ENCODE measurements around the gene TCOF1. TPM values are rescaled to one million over a fixed set of nuclear protein-coding genes. Genes with fewer than 3 reads are reported as not detected.

The TCOF1 gene
- polyA plus RNA-seq, 6 donors from 2014 or later = 5.1 to 31.2 (median 9.3) TPM

GRCh38 chr5:150443242-150444075, 86.0 kb downstream of the TCOF1 start:
- Mint-ChIP-seq H3K9me3 (no peaks in the 10 kb centered on the region), H3K4me1 (peaks cover 20 to 45% (median 31%) of the 10 kb centered on the region in 3 donors), H3K36me3 (peaks cover 19 to 34% of the 10 kb centered on the region in 2 donors), H3K4me3 (peak overlapping the region in 1 of 8 donors; percentile 6), H3K27ac (peak overlapping the region in 2 of 6 donors; percentile 1 to 70), H3K27me3 (no peaks in the 10 kb centered on the region)
- no peak for DNase-seq
- no peak for ATAC-seq (ENCODE audit: low read depth in 2 of 2)

GRCh38 chr5:150444770-150445169, 87.3 kb downstream of the TCOF1 start:
- Mint-ChIP-seq H3K9me3 (no peaks in the 10 kb centered on the region), H3K27me3 (no peaks in the 10 kb centered on the region), H3K27ac (no peak overlapping the region), H3K4me3 (no peak overlapping the region), H3K4me1 (peaks cover 26 to 47% (median 29%) of the 10 kb centered on the region in 3 donors), H3K36me3 (peaks cover 19 to 34% of the 10 kb centered on the region in 2 donors)
- DNase-seq (no peak), ATAC-seq (ENCODE audit: low read depth in 2 of 2) (no peak)

GRCh38 chr5:150446088-150446487, 88.6 kb downstream of the TCOF1 start:
- no peaks in the 10 kb centered on the region for H3K27me3 Mint-ChIP-seq
- H3K36me3 Mint-ChIP-seq = peaks cover 19 to 34% of the 10 kb centered on the region in 2 donors

GRCh38 chr5:150446583-150446982, 89.1 kb downstream of the TCOF1 start:
- no peaks in the 10 kb centered on the region for H3K27me3 Mint-ChIP-seq
- peak overlapping the region in 3 of 8 donors; percentile 29 to 96 (median 47) for H3K4me3 Mint-ChIP-seq
- H3K4me1 Mint-ChIP-seq = peaks cover 23 to 36% (median 31%) of the 10 kb centered on the region in 3 donors
- H3K9me3 Mint-ChIP-seq = peaks cover 0 to 3% (median 0%) of the 10 kb centered on the region in 7 donors
- ATAC-seq (ENCODE audit: low read depth in 2 of 2) = no peak
- peaks cover 19 to 34% of the 10 kb centered on the region in 2 donors for H3K36me3 Mint-ChIP-seq
- DNase-seq = no peak
- H3K27ac Mint-ChIP-seq = peak overlapping the region in 2 of 6 donors; percentile 10 to 54

More at GRCh38 chr5:150446088-150446487, 88.6 kb downstream of the TCOF1 start:
- Mint-ChIP-seq H3K9me3 (peaks cover 0 to 3% (median 0%) of the 10 kb centered on the region in 7 donors), H3K4me3 (peak overlapping the region in 1 of 8 donors; percentile 47), H3K4me1 (peaks cover 24 to 40% (median 31%) of the 10 kb centered on the region in 3 donors), H3K27ac (peak overlapping the region in 1 of 6 donors; percentile 10)
- ATAC-seq (ENCODE audit: low read depth in 2 of 2) (no peak), DNase-seq (no peak)

- Mint-ChIP-seq H3K4me3 (peak overlapping the region in 5 of 8 donors; percentile 29 to 99 (median 96)), H3K27ac (peak overlapping the region in 3 of 6 donors; percentile 44 to 85 (median 59)), H3K4me1 (peaks cover 23 to 36% (median 31%) of the 10 kb centered on the region in 3 donors), H3K36me3 (peaks cover 19 to 34% of the 10 kb centered on the region in 2 donors), H3K9me3 (peaks cover 0 to 3% (median 0%) of the 10 kb centered on the region in 7 donors), H3K27me3 (no peaks in the 10 kb centered on the region)
- ATAC-seq (ENCODE audit: low read depth in 2 of 2) (no peak), DNase-seq (no peak)
Measured at GRCh38 chr5:150447188-150447587, 89.7 kb downstream of the TCOF1 start.

- ATAC-seq (ENCODE audit: low read depth in 2 of 2) (no peak), DNase-seq (no peak)
- H3K27ac Mint-ChIP-seq = peak overlapping the region; percentile 97 to 100 (median 100)
- peak overlapping the region; percentile 89 to 100 (median 98) for H3K4me3 Mint-ChIP-seq
- peaks cover 23 to 36% (median 34%) of the 10 kb centered on the region in 3 donors for H3K4me1 Mint-ChIP-seq
- peaks cover 17 to 31% of the 10 kb centered on the region in 2 donors for H3K36me3 Mint-ChIP-seq
- H3K27me3 Mint-ChIP-seq = no peaks in the 10 kb centered on the region
- H3K9me3 Mint-ChIP-seq = peaks cover 0 to 3% (median 0%) of the 10 kb centered on the region in 7 donors
Measured at GRCh38 chr5:150448334-150448733, 90.8 kb downstream of the TCOF1 start.

GRCh38 chr5:150448952-150449516, 91.5 kb downstream of the TCOF1 start:
- peak; percentile 24 to 25 for ATAC-seq (ENCODE audit: low read depth in 2 of 2)
- DNase-seq = no peak
- Mint-ChIP-seq H3K27me3 (no peaks in the 10 kb centered on the region), H3K4me1 (peaks cover 23 to 36% (median 31%) of the 10 kb centered on the region in 3 donors), H3K9me3 (peaks cover 0 to 3% (median 0%) of the 10 kb centered on the region in 7 donors), H3K36me3 (peaks cover 14 to 24% of the 10 kb centered on the region in 2 donors), H3K27ac (peak overlapping the region; percentile 97 to 100 (median 100)), H3K4me3 (peak overlapping the region; percentile 89 to 100 (median 98))

Other genes with a start within 250 kb of the TCOF1 start
- gene PDGFRB, start 201.9 kb upstream of the TCOF1 start, polyA plus RNA-seq (ENCODE audit: low read depth in 6 of 6) = 1 to 10 TPM in 3 of 6 donors, under 1 TPM in 2, not detected in 1; 0.09 to 1.8 (median 1.1) TPM
- not detected for gene CDX1, start 190.9 kb upstream of the TCOF1 start, polyA plus RNA-seq (ENCODE audit: low read depth in 6 of 6)
- gene SLC6A7, start 167.6 kb upstream of the TCOF1 start, polyA plus RNA-seq (ENCODE audit: low read depth in 6 of 6) = not detected
- gene CAMK2A, start 67.9 kb upstream of the TCOF1 start, polyA plus RNA-seq (ENCODE audit: low read depth in 6 of 6) = not detected
- not detected for gene ARSI, start 54.8 kb upstream of the TCOF1 start, polyA plus RNA-seq (ENCODE audit: low read depth in 6 of 6)
- gene CD74, start 55.2 kb downstream of the TCOF1 start, polyA plus RNA-seq (ENCODE audit: low read depth in 6 of 6) = over 10,000 TPM; 22,737 to 35,313 (median 25,671) TPM
- 1,000 to 10,000 TPM; 4,594 to 6,671 (median 5,653) TPM for gene RPS14, start 92.0 kb downstream of the TCOF1 start, polyA plus RNA-seq (ENCODE audit: low read depth in 6 of 6)
- 1 to 10 TPM in 2 of 6 donors, under 1 TPM in 4; 0.38 to 1.8 (median 0.73) TPM for gene NDST1, start 150.4 kb downstream of the TCOF1 start, polyA plus RNA-seq (ENCODE audit: low read depth in 6 of 6)